PFSK-1 (cell line): ENCODE data around the gene CEP128.

ENCODE experiments used
- FOXP2 ChIP-seq: optimal IDR thresholded peaks from 2 replicates; pipeline ENCODE3; 2011; ENCODE audit warnings: borderline replicate concordance, control low read depth, inconsistent platforms; ENCODE audit not compliant: insufficient read depth; ENCODE audit errors: extremely low read length, extremely low read depth
- POLR2AphosphoS5 ChIP-seq: IDR thresholded peaks from 2 replicates; pipeline ENCODE4 v1.6.1; 2012; ENCODE audit warnings: low read depth, mild to moderate bottlenecking, control low read depth, low read length, moderate library complexity

- TF ChIP-seq FOXP2 (no peak), POLR2AphosphoS5 (no peak)
Observed at GRCh38 chr14:80475074-80475473, 466.5 kb downstream of the CEP128 start.
